Neural cell (in vitro differentiated cells): ENCODE measurements around the gene RIPOR2. TPM values are rescaled to one million over a fixed set of nuclear protein-coding genes. Genes with fewer than 3 reads are reported as not detected.

Source experiments
- H2AFZ ChIP-seq: fragments of 200-600, 300-800 bp; sonication (generic), shearing (Covaris generic); 2 replicates; pipeline ENCODE4 v1.6.0; 2014; ENCODE audit warnings: low read depth, mild to moderate bottlenecking, antibody characterized with exemption, low read length, moderate library complexity
- H3F3A ChIP-seq: fragments of 200-600 bp; shearing (Covaris generic); 2 replicates; pipeline ENCODE4 v1.6.1; 2016; ENCODE audit warnings: mild to moderate bottlenecking, moderate library complexity, mixed read lengths, antibody characterized with exemption, low read length; ENCODE audit not compliant: insufficient read depth, poor library complexity, severe bottlenecking
- H3K27ac ChIP-seq: fragments of 200-600, 300-800 bp; sonication (generic), shearing (Covaris generic); 2 replicates; pipeline ENCODE4 v1.5.1; 2014; ENCODE audit warnings: mild to moderate bottlenecking, low read length, moderate library complexity
- H3K27me3 ChIP-seq: fragments of 300-800, 200-600 bp; sonication (generic), shearing (Covaris generic); 2 replicates; pipeline ENCODE4 v1.6.0; 2014; ENCODE audit warnings: mild to moderate bottlenecking, low read depth, low read length, moderate library complexity; ENCODE audit not compliant: insufficient read depth
- H3K36me3 ChIP-seq: fragments of 300-800, 200-600 bp; sonication (generic), shearing (Covaris generic); 2 replicates; pipeline ENCODE4 v1.5.1; 2014; ENCODE audit warnings: mild to moderate bottlenecking, antibody characterized with exemption, low read length, moderate library complexity; ENCODE audit not compliant: insufficient read depth
- H3K4me2 ChIP-seq: fragments of 300-800, 200-600 bp; sonication (generic), shearing (Covaris generic); 2 replicates; pipeline ENCODE4 v1.6.0; 2014; ENCODE audit warnings: mild to moderate bottlenecking, low read length
- H3K4me3 ChIP-seq: fragments of 300-800, 200-600 bp; sonication (generic), shearing (Covaris generic); 2 replicates; pipeline ENCODE4 v1.5.1; 2014; ENCODE audit warnings: mild to moderate bottlenecking, low read length, moderate library complexity
- H3K79me2 ChIP-seq: fragments of 200-600 bp; shearing (Covaris generic); replicated peaks from 2 replicates; pipeline ENCODE4 v1.6.0; 2014; ENCODE audit warnings: mild to moderate bottlenecking, low read length, moderate library complexity; ENCODE audit not compliant: insufficient read depth
- H3K9ac ChIP-seq: fragments of 300-800, 200-600 bp; sonication (generic), shearing (Covaris generic); 2 replicates; pipeline ENCODE4 v1.6.1; 2016; ENCODE audit warnings: mild to moderate bottlenecking, low read length, mixed read lengths
- H3K9me2 ChIP-seq: fragments of 200-600 bp; shearing (Covaris generic); 2 replicates; pipeline ENCODE4 v1.6.1; 2016; ENCODE audit warnings: mild to moderate bottlenecking, low read length, mixed read lengths; ENCODE audit not compliant: insufficient read depth
- H3K9me3 ChIP-seq: fragments of 200-600, 300-800 bp; sonication (generic), shearing (Covaris generic); 2 replicates; pipeline ENCODE4 v1.6.1; 2016; ENCODE audit warnings: mild to moderate bottlenecking, mixed run types, low read length, moderate library complexity, mixed read lengths
- H4K20me1 ChIP-seq: fragments of 200-600 bp; shearing (Covaris generic); 2 replicates; pipeline ENCODE4 v1.6.1; 2016; ENCODE audit warnings: mild to moderate bottlenecking, mixed run types; ENCODE audit not compliant: insufficient read depth
- EP300 ChIP-seq: fragments of 450-650 bp; conservative IDR thresholded peaks from 2 replicates; pipeline ENCODE4 v1.6.1; 2014; ENCODE audit warnings: antibody characterized with exemption, mild to moderate bottlenecking, moderate library complexity; ENCODE audit not compliant: poor library complexity, severe bottlenecking
- EZH2 ChIP-seq: fragments of 200-600, 300-800 bp; shearing (Covaris generic), sonication (generic); IDR thresholded peaks from 2 replicates; pipeline ENCODE4 v1.6.1; 2014; ENCODE audit warnings: antibody characterized with exemption, low read length, borderline replicate concordance, mild to moderate bottlenecking; ENCODE audit not compliant: insufficient read depth, poor library complexity, severe bottlenecking
- MXI1 ChIP-seq: fragments of 450-650 bp; conservative IDR thresholded peaks from 2 replicates; pipeline ENCODE4 v1.6.1; 2014; ENCODE audit warnings: antibody characterized with exemption, mild to moderate bottlenecking; ENCODE audit not compliant: poor library complexity, severe bottlenecking
- POLR2AphosphoS5 ChIP-seq: IDR thresholded peaks from 2 replicates; pipeline ENCODE4 v1.6.1; 2012
- RAD21 ChIP-seq: fragments of 450-650 bp; conservative IDR thresholded peaks from 2 replicates; pipeline ENCODE4 v1.6.1; 2014; ENCODE audit warnings: antibody characterized with exemption, mild to moderate bottlenecking, moderate library complexity
- SMC3 ChIP-seq: fragments of 450-650 bp; conservative IDR thresholded peaks from 2 replicates; pipeline ENCODE4 v1.6.1; 2014; ENCODE audit warnings: antibody characterized with exemption, mild to moderate bottlenecking, moderate library complexity; ENCODE audit not compliant: poor library complexity
- TAF1 ChIP-seq: IDR thresholded peaks from 2 replicates; pipeline ENCODE4 v1.6.1; 2012; ENCODE audit warnings: low read depth
- polyA plus RNA-seq: library from polyadenylated mRNA; depleted of rRNA; stranded (reverse); fragments of >200 nt; gene quantifications from 2 replicates; pipeline ENCODE4 v1.2.3, GENCODE V29; 2014
- TF ChIP-seq, protein P1 (sequence below): IDR thresholded peaks from 2 replicates; pipeline ENCODE4 v1.6.1; 2012; ENCODE audit warnings: borderline replicate concordance
- TF ChIP-seq, protein P2 (sequence below): fragments of 450-650 bp; IDR thresholded peaks from 2 replicates; pipeline ENCODE4 v1.5.1; 2014; ENCODE audit warnings: antibody characterized with exemption, mild to moderate bottlenecking, moderate library complexity; ENCODE audit not compliant: poor library complexity, severe bottlenecking

RIPOR2 gene
- polyA plus RNA-seq, 1 donor from 2014 or later = 83.8 TPM

DNA sequence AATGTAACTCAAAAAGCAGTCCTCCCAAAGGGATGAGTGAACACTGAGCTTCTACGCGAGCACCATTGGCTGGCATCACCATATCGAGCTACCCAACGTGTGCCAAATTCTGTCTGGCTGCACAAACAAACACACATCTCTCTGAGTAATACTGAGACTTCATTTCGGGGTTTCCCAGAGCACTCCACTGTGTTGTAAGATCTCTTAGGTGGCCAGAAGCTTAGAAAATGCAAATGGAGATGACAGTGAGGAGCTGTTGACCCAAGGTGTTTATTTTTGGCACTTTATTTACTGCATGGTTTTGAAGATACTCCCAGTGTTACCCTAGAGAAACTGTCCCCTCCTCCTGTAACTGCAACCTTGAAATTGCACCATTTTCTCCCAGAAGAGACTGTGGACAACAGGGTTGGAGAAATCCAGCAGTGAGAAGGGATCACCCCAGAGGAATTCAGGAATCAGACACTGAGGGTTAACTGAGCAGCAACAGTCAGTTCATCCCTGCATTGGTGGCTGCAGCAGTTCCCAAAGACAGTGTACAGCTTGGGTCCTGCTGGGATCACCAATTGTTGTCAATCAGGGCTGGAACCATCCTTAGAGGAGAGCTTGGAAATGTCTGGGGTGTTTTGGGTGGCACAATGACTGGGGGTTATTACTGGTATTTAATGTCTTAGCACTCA is 1.0 kb upstream of the RIPOR2 start:
- Histone ChIP-seq H3K36me3 (no peaks in the 10 kb centered on the region), H3K9me2 (no peaks in the 10 kb centered on the region), H3K9ac (no peak overlapping the region), H2AFZ (no peak overlapping the region), H3K9me3 (no peaks in the 10 kb centered on the region), H3K27me3 (no peaks in the 10 kb centered on the region), H3F3A (no peaks in the 10 kb centered on the region), H4K20me1 (no peaks in the 10 kb centered on the region), H3K27ac (no peak overlapping the region), H3K4me2 (no peak overlapping the region), H3K4me3 (no peak overlapping the region), H3K79me2 (no peaks in the 10 kb centered on the region)
- no peak for TF ChIP-seq TAF1
- TF ChIP-seq RAD21 = no peak
- TF ChIP-seq, protein P1, sequence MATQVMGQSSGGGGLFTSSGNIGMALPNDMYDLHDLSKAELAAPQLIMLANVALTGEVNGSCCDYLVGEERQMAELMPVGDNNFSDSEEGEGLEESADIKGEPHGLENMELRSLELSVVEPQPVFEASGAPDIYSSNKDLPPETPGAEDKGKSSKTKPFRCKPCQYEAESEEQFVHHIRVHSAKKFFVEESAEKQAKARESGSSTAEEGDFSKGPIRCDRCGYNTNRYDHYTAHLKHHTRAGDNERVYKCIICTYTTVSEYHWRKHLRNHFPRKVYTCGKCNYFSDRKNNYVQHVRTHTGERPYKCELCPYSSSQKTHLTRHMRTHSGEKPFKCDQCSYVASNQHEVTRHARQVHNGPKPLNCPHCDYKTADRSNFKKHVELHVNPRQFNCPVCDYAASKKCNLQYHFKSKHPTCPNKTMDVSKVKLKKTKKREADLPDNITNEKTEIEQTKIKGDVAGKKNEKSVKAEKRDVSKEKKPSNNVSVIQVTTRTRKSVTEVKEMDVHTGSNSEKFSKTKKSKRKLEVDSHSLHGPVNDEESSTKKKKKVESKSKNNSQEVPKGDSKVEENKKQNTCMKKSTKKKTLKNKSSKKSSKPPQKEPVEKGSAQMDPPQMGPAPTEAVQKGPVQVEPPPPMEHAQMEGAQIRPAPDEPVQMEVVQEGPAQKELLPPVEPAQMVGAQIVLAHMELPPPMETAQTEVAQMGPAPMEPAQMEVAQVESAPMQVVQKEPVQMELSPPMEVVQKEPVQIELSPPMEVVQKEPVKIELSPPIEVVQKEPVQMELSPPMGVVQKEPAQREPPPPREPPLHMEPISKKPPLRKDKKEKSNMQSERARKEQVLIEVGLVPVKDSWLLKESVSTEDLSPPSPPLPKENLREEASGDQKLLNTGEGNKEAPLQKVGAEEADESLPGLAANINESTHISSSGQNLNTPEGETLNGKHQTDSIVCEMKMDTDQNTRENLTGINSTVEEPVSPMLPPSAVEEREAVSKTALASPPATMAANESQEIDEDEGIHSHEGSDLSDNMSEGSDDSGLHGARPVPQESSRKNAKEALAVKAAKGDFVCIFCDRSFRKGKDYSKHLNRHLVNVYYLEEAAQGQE = no peak
- TF ChIP-seq MXI1 = no peak
- TF ChIP-seq EP300 = no peak
- TF ChIP-seq EZH2 = no peak
- TF ChIP-seq POLR2AphosphoS5 = no peak
- TF ChIP-seq, protein P2, sequence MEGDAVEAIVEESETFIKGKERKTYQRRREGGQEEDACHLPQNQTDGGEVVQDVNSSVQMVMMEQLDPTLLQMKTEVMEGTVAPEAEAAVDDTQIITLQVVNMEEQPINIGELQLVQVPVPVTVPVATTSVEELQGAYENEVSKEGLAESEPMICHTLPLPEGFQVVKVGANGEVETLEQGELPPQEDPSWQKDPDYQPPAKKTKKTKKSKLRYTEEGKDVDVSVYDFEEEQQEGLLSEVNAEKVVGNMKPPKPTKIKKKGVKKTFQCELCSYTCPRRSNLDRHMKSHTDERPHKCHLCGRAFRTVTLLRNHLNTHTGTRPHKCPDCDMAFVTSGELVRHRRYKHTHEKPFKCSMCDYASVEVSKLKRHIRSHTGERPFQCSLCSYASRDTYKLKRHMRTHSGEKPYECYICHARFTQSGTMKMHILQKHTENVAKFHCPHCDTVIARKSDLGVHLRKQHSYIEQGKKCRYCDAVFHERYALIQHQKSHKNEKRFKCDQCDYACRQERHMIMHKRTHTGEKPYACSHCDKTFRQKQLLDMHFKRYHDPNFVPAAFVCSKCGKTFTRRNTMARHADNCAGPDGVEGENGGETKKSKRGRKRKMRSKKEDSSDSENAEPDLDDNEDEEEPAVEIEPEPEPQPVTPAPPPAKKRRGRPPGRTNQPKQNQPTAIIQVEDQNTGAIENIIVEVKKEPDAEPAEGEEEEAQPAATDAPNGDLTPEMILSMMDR = no peak
- no peak for TF ChIP-seq SMC3

DNA sequence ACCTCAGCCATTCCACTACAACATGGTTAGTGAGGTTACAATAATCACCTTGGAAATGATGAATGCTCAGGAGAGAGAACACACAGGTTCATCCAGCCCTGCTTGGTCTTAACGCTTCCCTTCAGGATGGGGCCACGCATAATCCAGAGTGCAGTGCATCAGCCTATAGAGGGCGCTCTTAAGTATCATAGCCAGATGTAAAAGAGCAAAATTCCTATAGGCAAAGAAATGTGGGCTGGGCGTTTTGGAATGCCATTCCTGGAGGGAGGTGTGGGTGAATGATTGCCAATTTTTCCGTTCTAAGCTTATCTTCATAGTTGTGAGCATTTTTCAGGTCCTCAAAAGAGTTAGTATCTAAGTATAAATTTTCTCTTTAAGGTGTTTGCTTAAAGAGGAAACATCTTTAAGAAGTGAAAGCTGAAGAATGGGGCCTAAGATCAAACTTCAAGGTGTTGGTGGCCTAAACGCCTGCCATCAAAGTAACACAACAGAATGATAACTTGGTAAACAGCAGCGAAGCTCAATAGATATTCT is 1.8 kb downstream of the RIPOR2 start:
- H3K79me2 ChIP-seq = no peaks in the 10 kb centered on the region
- H3F3A ChIP-seq = no peaks in the 10 kb centered on the region
- H4K20me1 ChIP-seq = no peaks in the 10 kb centered on the region
- H3K9me2 ChIP-seq = no peaks in the 10 kb centered on the region
- no peak overlapping the region for H3K4me3 ChIP-seq
- H3K27ac ChIP-seq = no peak overlapping the region
- no peaks in the 10 kb centered on the region for H3K27me3 ChIP-seq
- no peaks in the 10 kb centered on the region for H3K9me3 ChIP-seq
- no peak overlapping the region for H2AFZ ChIP-seq
- H3K36me3 ChIP-seq = no peaks in the 10 kb centered on the region
- TF ChIP-seq, protein P2 = peak; percentile 34
- TF ChIP-seq, protein P1 = no peak
- no peak for TF ChIP-seq SMC3
- TF ChIP-seq EZH2 = no peak
- no peak overlapping the region for H3K4me2 ChIP-seq
- no peak overlapping the region for H3K9ac ChIP-seq
